Fibroblast of mammary gland (primary cell): Measurements from ENCODE around the gene PCCB.

Source experiments
- DNase-seq: peaks from one replicate; pipeline ENCODE4 v3.0.0-alpha.2; 2010; ENCODE audit warnings: low read depth
- H3K4me3 ChIP-seq: 2 replicates; pipeline ENCODE4 v1.5.1; 2011; ENCODE audit warnings: low read depth, mild to moderate bottlenecking, low read length, moderate library complexity; ENCODE audit not compliant: control insufficient read depth
- CTCF ChIP-seq: conservative IDR thresholded peaks from 2 replicates; pipeline ENCODE4 v1.5.1; 2011; ENCODE audit warnings: low read depth, low read length, inconsistent platforms; ENCODE audit not compliant: control insufficient read depth, insufficient read depth

Gene PCCB

GRCh38 chr3:136343873-136344555 is 93.9 kb downstream of the PCCB start:
- H3K4me3 ChIP-seq: no peak overlapping the region
- no peak for TF ChIP-seq CTCF
- peak; percentile 99 for DNase-seq

GRCh38 chr3:136346486-136346885 is 96.3 kb downstream of the PCCB start:
- DNase-seq: no peak
- TF ChIP-seq CTCF: no peak
- no peak overlapping the region for H3K4me3 ChIP-seq

- TF ChIP-seq CTCF: no peak
- peak; percentile 94 for DNase-seq
- no peak overlapping the region for H3K4me3 ChIP-seq
Observed at GRCh38 chr3:136350132-136350531, 100.0 kb downstream of the PCCB start.

- no peak overlapping the region for H3K4me3 ChIP-seq
- TF ChIP-seq CTCF: no peak
- DNase-seq: peak; percentile 67
Observed at GRCh38 chr3:136350557-136350956, 100.4 kb downstream of the PCCB start.

GRCh38 chr3:136351351-136351750 is 101.2 kb downstream of the PCCB start:
- TF ChIP-seq CTCF: no peak
- no peak overlapping the region for H3K4me3 ChIP-seq
- DNase-seq: no peak

- no peak overlapping the region for H3K4me3 ChIP-seq
- peak; percentile 21 for TF ChIP-seq CTCF
- no peak for DNase-seq
Observed at GRCh38 chr3:136351905-136352304, 101.8 kb downstream of the PCCB start.

GRCh38 chr3:136353461-136353860 is 103.3 kb downstream of the PCCB start:
- no peak overlapping the region for H3K4me3 ChIP-seq
- no peak for DNase-seq
- no peak for TF ChIP-seq CTCF
